ENCODE results near the gene XPO1.
A peak's percentile ranks its signal among the peaks of the same experiment; 100 is the strongest.

GRCh38 chr2:61471905-61472805, 66.0 kb downstream of the XPO1 start:
- no peak for TF ChIP-seq MAZ (IDR thresholded peaks at IDR 0.05; ENCODE audit: borderline replicate concordance, low read depth, low read length)
- TF ChIP-seq, protein P1, sequence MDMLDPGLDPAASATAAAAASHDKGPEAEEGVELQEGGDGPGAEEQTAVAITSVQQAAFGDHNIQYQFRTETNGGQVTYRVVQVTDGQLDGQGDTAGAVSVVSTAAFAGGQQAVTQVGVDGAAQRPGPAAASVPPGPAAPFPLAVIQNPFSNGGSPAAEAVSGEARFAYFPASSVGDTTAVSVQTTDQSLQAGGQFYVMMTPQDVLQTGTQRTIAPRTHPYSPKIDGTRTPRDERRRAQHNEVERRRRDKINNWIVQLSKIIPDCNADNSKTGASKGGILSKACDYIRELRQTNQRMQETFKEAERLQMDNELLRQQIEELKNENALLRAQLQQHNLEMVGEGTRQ (IDR thresholded peaks at IDR 0.05; ENCODE audit: low read depth, low read length), result 0 out of 2 replicates have a peak, but pooled peaks have one; percentile 13
- 0 out of 2 replicates have a peak, but pooled peaks have one; percentile 12 for TF ChIP-seq POLR2A (IDR thresholded peaks at IDR 0.05; ENCODE audit: low read depth, low read length)
- TF ChIP-seq, protein P2, sequence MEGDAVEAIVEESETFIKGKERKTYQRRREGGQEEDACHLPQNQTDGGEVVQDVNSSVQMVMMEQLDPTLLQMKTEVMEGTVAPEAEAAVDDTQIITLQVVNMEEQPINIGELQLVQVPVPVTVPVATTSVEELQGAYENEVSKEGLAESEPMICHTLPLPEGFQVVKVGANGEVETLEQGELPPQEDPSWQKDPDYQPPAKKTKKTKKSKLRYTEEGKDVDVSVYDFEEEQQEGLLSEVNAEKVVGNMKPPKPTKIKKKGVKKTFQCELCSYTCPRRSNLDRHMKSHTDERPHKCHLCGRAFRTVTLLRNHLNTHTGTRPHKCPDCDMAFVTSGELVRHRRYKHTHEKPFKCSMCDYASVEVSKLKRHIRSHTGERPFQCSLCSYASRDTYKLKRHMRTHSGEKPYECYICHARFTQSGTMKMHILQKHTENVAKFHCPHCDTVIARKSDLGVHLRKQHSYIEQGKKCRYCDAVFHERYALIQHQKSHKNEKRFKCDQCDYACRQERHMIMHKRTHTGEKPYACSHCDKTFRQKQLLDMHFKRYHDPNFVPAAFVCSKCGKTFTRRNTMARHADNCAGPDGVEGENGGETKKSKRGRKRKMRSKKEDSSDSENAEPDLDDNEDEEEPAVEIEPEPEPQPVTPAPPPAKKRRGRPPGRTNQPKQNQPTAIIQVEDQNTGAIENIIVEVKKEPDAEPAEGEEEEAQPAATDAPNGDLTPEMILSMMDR (conservative IDR thresholded peaks at IDR 0.05; ENCODE audit: low read depth, low read length), result no peak
- no peak for TF ChIP-seq RAD21 (IDR thresholded peaks at IDR 0.05; ENCODE audit: low read length)
- no peak for TF ChIP-seq SMC3 (IDR thresholded peaks at IDR 0.05; ENCODE audit: low read depth, low read length)
